ENCODE measurements around the gene PACC1.

- TF ChIP-seq CTCF (IDR thresholded peaks at IDR 0.05) (no peak), POLR2AphosphoS5 (IDR thresholded peaks at IDR 0.05) (no peak), POLR2A (IDR thresholded peaks at IDR 0.05) (no peak)
These were observed 40.7 kb upstream of the PACC1 start for GRCh38 chr1:212455401-212455800.

Measured in breast epithelium (tissue), 3 donors.